Nephron (organoid): ENCODE data around the gene UTP11.
A peak's percentile ranks its signal among the peaks of the same experiment; 100 is the strongest.

Source experiments
- H3K27ac Mint-ChIP-seq, 3 experiments: 2 replicates each; pipeline ENCODE4 v1.8.0; 2020; ENCODE audit warnings: mixed read lengths in 3 of 3, mild to moderate bottlenecking in 2 of 3, moderate library complexity in 1 of 3
- H3K27me3 Mint-ChIP-seq: 2 replicates; pipeline ENCODE4 v1.8.0; 2021; ENCODE audit warnings: low read depth, mild to moderate bottlenecking, moderate library complexity, mixed read lengths
- H3K36me3 Mint-ChIP-seq: 2 replicates; pipeline ENCODE4 v1.8.0; 2020; ENCODE audit warnings: low read depth, mixed read lengths
- H3K4me1 Mint-ChIP-seq: 2 replicates; pipeline ENCODE4 v1.8.0; 2020; ENCODE audit warnings: mixed read lengths
- H3K4me3 Mint-ChIP-seq, 3 experiments: 2 replicates each; pipeline ENCODE4 v1.8.0; 2020; ENCODE audit warnings: mild to moderate bottlenecking in 3 of 3, mixed read lengths in 3 of 3, moderate library complexity in 2 of 3
- H3K9me3 Mint-ChIP-seq: 2 replicates; pipeline ENCODE4 v1.8.0; 2020; ENCODE audit warnings: mixed read lengths
- TF ChIP-seq, protein P1 (sequence below), 3 experiments: fragments of 200-600 bp; sonication (generic); IDR thresholded peaks; one replicate each; pipeline ENCODE4 v1.5.0; 2021; ENCODE audit warnings: antibody characterized with exemption in 3 of 3; ENCODE audit not compliant: unreplicated experiment in 3 of 3

The UTP11 gene

DNA sequence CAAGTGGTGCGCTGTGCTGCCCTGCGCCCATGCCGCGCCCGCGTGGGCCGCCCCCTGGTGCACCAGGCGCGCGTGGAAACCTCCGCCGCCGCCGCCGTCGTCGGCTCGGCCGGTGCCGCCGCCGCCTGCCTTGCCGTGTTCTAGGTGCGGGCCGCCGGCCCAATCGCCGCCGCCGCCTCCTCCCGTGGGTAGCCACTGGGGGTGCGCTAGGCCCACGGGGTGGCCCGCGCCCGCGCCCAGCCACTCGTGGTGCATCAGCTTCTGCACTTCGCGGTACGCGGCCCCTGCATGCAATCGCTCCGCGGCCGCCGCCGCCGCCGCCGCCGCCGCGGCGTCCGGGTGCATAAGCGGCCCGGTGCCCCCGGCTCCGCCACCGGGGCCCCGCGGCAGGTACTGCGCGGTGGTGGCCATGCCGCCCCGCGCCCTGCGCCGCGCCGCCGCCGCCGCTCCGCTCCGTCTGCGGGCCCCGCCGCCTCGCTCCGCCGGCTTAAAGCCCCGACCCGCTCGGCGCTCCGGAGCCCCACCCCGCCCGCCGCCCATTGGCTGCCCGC, 33.9 kb downstream of the UTP11 start, which contains the start of gene POU3F1:
Gene POU3F1, minus strand, starts transcription at position 461 of the 551 bp plus-strand sequence. Its CDS starts 50 bp downstream, at position 411.
- peak within 1 kb of the TSS; percentile 85 to 92 (median 92) for H3K4me3 Mint-ChIP-seq
- TF ChIP-seq, protein P1, sequence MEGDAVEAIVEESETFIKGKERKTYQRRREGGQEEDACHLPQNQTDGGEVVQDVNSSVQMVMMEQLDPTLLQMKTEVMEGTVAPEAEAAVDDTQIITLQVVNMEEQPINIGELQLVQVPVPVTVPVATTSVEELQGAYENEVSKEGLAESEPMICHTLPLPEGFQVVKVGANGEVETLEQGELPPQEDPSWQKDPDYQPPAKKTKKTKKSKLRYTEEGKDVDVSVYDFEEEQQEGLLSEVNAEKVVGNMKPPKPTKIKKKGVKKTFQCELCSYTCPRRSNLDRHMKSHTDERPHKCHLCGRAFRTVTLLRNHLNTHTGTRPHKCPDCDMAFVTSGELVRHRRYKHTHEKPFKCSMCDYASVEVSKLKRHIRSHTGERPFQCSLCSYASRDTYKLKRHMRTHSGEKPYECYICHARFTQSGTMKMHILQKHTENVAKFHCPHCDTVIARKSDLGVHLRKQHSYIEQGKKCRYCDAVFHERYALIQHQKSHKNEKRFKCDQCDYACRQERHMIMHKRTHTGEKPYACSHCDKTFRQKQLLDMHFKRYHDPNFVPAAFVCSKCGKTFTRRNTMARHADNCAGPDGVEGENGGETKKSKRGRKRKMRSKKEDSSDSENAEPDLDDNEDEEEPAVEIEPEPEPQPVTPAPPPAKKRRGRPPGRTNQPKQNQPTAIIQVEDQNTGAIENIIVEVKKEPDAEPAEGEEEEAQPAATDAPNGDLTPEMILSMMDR (IDR thresholded peaks at IDR 0.05; ENCODE audit: unreplicated experiment in 3 of 3) = no peak
- H3K36me3 Mint-ChIP-seq = peaks cover 9% of the 10 kb centered on the region
- peaks cover 45% of the 10 kb centered on the region for H3K4me1 Mint-ChIP-seq
- H3K9me3 Mint-ChIP-seq = no peaks in the 10 kb centered on the region
- peak within 1 kb of the TSS in 1 of 3 experiments; percentile 26 for H3K27ac Mint-ChIP-seq
- H3K27me3 Mint-ChIP-seq = peaks cover 70% of the 10 kb centered on the region

DNA sequence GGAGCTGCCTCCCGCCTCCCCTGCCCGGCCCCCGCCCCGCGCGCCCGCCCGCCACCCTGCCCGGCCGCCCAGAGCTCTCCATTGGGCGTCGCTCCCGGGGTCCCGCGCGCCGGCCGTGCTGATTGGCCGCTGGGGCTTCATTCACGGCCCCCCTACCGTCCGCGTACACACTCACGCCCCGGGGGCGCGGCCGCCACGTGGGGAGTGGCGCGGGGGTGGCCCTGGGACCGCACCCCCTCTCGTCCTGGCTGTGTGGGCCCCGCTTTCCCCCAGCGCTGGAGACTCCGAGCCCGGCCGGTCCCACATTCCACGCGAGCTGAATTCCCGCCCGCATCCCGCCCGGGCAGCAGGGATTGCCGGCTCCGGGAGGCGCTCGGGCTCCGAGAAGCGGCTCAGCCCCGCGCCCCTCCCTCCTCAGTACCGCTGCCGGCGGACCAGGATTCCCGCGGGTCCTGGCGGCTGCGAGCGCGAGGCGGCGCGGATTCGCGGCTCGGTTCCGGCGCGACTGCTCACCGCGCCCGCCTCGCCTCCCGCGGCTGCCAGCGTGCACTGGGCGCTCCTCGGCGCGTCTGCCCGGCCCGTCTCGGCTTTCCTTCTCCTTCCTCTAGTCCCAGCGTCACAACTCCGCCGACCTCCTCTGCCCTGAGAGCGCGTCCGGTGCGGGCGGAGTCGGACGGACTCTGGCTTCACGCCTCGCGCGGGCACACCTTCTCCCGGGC, 34.5 kb downstream of the UTP11 start:
- H3K27ac Mint-ChIP-seq = no peak overlapping the region
- peaks cover 9% of the 10 kb centered on the region for H3K36me3 Mint-ChIP-seq
- H3K9me3 Mint-ChIP-seq = no peaks in the 10 kb centered on the region
- H3K4me3 Mint-ChIP-seq = peak overlapping the region; percentile 85 to 92 (median 92)
- H3K4me1 Mint-ChIP-seq = peaks cover 48% of the 10 kb centered on the region
- TF ChIP-seq, protein P1 (IDR thresholded peaks at IDR 0.05; ENCODE audit: unreplicated experiment in 3 of 3) = no peak
- peaks cover 70% of the 10 kb centered on the region for H3K27me3 Mint-ChIP-seq

DNA sequence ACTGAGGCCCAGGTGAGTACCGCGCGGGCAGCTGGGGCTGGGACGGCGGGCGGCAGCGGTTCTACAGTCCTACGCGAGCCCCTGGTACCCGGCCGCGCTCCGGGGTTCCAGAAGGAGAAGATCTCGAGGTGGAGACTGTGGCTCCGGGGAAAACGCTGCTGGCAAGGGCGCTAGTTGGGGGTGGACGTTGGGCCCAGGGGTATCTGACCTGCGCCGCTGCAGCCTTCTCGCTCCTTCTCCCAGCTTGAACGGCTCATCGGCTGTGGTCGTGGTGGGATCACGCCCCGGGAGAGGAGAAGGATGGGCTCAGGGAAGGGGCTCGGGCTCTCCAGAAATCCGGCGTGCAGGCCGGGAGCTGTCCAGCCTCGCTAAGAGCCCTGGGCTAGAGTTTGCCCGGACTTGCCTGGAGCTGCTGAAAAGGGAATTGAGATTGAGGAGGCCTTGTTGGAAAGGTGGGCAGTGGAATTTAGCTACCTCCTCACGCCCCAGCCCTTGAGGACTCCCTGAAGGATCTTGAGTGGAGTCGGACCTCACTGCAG, 35.1 kb downstream of the UTP11 start:
- Mint-ChIP-seq H3K4me3 (peak overlapping the region; percentile 85 to 92 (median 92)), H3K36me3 (peaks cover 8% of the 10 kb centered on the region), H3K27ac (peak overlapping the region in 1 of 3 experiments; percentile 26), H3K9me3 (no peaks in the 10 kb centered on the region), H3K27me3 (peaks cover 67% of the 10 kb centered on the region), H3K4me1 (peaks cover 48% of the 10 kb centered on the region)
- TF ChIP-seq, protein P1 (IDR thresholded peaks at IDR 0.05; ENCODE audit: unreplicated experiment in 3 of 3) = no peak

DNA sequence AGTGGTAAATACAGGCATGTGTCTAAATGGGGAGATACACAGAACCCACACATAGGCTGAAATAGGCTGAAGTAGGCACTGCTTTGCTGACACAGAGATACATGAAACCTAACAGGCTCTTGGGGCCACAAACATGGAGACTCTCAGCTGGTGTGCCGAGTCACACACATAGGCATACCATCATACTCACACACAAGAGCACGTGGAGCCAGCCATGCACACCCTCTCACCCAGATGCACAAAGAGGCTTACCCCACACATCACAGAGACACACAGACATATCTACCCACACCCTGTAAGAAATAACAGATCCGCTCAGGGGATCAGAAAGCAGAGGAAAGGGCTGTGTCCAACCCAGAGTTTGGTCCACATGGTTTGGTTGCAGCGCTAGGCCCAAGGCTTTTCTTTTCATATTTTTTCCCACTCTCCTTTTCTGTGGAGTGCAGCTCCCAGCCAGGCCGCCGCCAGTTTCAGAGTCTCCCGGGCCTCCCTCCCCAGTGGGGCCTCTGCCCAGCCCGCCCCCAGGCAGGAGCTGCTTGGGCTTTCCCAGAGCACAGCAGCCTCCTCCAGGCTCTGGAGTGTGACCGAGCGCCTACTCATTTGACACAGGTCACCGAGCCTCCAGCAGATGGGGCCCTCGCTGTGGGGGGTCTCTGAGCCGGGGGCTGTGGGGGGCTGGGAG, 38.0 kb downstream of the UTP11 start:
- TF ChIP-seq, protein P1 (IDR thresholded peaks at IDR 0.05; ENCODE audit: unreplicated experiment in 3 of 3) = no peak
- Mint-ChIP-seq H3K27ac (peak overlapping the region; percentile 74 to 91 (median 82)), H3K9me3 (no peaks in the 10 kb centered on the region), H3K4me3 (peak overlapping the region; percentile 12 to 67 (median 62)), H3K36me3 (no peaks in the 10 kb centered on the region), H3K27me3 (peaks cover 62% of the 10 kb centered on the region), H3K4me1 (peaks cover 49% of the 10 kb centered on the region)

DNA sequence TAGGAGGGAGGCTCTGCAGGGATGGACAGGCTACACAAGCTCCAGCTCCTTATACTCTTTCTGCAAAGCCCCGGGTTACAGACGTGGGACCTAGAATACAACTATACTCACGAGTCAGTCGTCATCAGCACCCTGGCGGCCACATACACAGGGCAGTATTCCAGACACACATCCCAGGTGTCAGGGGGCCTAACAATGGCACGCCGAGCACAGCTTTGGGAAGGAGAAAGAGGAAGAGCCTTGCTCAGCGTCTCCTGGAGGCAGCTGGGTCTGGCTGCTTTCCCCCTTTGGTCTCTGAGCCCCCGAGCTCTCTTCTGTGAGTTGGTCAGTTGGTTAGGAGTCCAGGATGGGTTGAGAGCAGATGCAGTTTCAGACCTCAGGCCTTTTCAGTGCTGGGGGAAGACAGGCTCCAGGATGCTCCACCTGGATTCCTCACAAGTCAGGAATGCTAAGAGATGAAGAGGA, 38.6 kb downstream of the UTP11 start:
- peak overlapping the region; percentile 17 to 62 (median 45) for H3K4me3 Mint-ChIP-seq
- peaks cover 65% of the 10 kb centered on the region for H3K27me3 Mint-ChIP-seq
- H3K4me1 Mint-ChIP-seq = peaks cover 49% of the 10 kb centered on the region
- TF ChIP-seq, protein P1 (IDR thresholded peaks at IDR 0.05; ENCODE audit: unreplicated experiment in 3 of 3) = no peak
- no peaks in the 10 kb centered on the region for H3K36me3 Mint-ChIP-seq
- H3K27ac Mint-ChIP-seq = peak overlapping the region; percentile 73 to 91 (median 74)
- H3K9me3 Mint-ChIP-seq = no peaks in the 10 kb centered on the region
